Activated naive CD4-positive, alpha-beta T cell treated with anti-CD3 and anti-CD28 coated beads, Interleukin-2, amount 50 U/mL, for 16 hours (primary cell): Measurements from ENCODE around the gene METTL8.
"Not testable (repeated sequence)": the region's sequence is repeated elsewhere in the genome, so short reads cannot be mapped to it uniquely, and the experiment has no call there.

ENCODE experiments used
- DNase-seq: peaks from one replicate; pipeline ENCODE4 v3.0.0-alpha.2; 2020

Gene METTL8

DNA sequence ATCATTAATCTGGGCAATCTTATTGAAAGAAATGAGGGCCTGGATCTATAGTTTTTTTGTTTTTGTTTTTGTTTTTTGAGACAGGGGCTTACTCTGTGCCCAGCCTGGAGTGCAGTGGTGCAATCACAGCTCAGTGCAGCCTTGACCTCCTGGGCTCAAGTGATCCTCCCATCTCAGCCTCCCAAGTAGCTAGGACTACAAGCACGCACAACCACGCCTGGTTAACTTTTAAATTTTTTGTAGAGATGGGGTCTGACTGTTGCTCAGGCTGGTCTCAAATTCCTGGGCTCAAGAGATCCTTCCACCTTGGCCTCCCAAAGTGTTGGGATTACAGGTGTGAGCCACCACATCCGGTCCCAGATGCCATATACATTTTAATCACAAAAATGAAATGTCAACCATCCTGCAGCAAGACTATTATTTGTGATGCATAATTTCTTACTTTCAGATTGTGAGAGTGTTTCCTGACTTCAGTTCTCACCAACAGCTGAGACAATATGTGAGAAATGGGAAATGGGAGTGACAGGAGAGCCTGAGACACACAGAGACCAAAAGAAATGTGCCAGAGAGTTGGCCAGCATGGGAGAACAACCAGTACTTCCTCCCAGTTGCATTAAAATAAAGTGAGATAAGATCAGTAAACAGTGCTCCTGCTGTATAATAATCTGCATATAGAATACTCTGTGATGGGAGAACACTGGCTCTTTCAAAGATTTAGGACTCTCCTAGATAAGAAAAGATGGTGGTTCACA is 87.6 kb downstream of the METTL8 start:
- no peak for DNase-seq

DNA sequence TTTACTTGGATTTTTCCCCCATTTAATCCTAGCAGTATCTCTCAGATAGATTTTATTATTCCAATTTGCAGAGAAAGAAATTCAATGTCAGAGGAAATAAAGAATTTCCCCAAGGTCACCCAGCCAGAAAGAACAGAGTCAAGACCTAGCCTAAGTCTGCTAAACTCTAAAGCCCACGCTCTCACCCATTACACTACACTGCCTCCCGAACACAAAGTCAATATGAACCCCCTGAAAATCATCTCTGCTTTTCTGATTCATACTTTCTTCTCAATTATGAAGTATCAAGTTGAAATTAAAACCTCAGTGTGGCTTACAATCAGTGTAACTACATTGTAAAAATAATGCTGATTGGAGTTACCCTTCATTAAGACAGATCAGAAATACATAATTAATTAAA is 89.6 kb downstream of the METTL8 start:
- no peak for DNase-seq

DNA sequence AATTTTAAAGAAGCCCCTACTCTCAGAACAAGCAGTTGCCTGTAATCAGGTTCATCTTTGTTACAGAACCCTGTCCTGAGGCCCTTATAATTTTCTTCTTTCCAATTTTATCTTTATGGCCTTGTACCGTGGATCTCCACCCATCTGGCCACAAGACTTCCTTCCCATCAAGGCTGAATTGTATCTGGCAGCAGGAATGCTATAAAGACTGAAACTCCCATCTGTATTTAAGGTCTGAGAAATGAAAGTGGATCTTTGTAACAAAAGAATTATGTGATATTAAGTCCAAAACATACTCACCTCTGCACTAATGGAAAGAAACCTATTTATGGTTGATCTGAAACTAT is 91.8 kb downstream of the METTL8 start:
- no peak for DNase-seq

DNA sequence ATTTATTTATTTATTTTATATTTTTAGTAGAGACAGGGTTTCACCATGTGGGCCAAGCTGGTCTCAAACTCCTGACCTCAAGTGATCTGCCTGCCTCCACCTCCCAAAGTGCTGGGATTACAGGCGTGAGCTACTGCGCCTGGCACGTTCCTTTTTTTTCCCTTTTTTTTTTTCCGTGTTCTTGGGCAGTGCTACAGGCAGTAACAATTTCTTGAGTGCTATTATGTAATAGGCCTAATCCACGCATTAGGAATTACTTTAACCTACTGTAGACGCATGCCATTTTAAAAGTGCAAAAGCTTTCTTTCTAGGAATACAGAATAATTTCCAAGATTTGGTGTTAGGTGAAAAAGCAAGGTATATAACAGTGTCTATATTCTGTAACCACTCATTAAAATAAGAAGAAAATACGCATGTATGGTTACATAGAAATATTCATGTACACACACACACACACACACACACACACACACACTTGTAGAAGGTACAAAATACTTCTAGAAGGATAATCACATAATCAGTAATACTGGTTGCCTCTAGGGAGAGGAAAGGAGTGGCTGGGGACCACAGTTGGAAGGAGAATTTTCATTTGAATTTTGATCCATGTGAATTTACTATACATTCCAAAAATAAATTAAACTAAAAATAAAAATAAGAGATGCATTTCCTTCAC is 92.3 kb downstream of the METTL8 start:
- no peak for DNase-seq

DNA sequence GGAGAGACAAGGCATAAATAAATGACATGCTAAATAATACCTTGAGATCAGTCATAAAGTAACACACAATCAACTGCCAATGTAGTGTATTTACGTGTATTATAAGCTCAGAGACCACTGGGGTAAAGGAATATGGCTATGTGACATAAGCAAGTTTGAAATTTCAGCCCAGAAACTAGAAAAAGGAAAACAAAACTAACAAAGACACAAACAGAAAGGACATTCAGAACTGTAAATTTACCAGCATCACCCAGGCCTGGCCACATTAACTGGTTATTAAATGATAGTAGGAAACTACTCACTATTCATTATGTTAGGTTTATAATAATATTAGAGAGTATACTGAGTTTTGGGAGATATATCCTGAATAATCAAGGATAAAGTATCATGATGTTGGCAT is 98.8 kb downstream of the METTL8 start:
- no peak for DNase-seq

DNA sequence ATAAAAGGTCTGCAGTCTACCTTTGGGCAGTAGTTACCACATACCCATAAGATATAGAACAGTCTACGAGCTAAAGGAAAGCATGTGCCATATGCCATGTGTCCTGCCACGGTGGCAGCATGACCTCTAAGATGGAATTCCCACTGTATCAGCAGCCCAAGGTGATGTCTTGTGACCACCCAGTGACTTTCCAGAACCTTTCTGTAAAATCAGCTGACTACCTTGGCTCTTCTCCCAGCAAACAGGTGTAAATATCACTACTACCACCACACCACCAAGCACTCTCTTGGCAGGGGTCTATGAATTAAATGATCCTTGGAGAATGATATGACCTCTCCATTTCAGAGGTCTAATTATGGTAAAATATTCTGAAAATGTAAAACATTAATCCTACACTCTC is 99.6 kb downstream of the METTL8 start:
- DNase-seq = no peak

DNA sequence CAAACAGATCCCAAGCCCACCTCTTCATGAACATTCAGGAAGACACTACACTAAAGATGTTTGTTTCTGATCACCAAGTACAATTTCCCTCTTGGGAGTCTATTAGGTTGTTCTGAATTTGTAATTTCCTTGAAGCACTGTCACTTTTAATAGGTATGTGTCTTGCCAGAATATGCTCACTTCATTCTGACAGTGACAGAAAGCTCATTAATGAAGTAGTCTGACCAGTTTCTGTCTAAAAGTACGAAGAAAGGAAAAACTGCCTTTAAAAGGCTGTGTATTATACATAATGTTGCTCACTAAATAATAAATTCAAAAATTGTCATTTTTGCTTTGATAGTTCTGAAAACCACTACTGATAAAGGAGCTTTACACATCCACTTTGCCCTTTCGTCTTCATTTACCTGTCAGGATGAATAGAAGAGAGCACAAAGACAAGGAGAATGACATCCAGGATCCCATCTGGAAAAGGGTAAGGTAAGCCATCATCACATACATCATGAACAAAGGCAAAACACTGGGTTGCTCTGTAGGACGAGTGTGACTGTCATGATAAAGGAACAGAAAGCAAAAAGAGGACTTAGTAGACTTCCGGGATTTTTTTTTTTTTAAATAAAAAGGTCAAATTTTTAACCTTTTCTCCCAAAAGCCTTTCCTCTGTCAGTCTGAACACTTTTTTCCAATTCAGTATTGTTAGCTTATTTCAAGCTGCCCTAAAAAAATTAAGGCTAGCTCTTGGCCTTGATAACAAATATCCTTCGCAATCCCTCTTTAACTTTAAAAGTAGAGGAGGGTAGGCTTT is 103.4 kb downstream of the METTL8 start:
- DNase-seq = no peak

DNA sequence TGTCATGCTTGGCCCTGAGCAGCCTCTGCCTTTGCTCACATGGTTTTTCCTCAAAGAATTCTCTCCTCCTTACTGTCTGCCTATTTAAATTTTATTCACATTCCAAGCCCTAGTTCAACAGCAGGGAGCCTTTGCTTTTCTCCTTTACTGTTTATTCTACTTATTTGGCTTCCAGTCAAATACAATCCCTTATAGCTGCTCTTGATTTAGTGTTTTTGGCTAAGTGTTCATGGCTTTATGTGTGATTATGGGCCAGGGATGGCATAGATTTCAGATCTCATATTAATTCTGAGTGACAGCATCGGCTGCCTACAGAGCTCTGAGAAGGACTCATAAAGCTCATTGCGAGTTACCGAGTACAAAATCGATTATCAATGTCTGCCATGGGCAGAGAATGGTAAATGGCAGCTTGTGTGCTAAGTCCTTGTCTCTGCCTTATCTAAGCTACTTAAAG is 106.7 kb downstream of the METTL8 start:
- no peak for DNase-seq

DNA sequence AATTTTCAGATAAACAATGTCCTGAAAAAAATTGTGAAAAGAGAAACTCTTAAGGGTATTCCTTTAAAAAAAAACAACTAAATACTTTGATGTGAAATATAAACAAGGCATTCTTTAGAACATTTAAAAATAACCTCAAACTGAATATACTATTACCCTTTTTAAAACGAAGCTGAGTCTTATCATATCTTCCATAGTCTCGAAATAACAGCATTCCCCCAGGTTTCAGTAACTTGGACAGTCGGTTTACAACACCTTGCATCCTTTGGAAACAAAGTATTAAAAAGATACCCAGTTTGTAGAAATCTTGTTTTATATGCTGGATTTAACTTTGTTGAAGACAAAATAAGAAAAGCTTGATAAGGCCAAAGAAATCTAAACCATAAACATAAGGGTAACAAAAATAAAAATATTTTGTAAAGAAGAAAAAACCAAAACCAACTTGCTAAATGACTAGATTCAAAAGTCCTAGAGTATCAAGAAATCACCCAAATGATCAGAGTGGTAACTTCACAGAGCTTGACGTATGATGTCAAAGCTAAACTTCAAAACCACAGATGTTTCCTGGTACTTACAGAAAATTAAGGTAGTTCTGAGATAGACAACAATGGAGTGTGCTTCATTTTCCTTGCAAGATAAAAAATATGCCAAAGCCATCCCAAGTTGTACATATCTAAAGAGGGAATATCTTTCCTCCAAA is 107.8 kb downstream of the METTL8 start:
- no peak for DNase-seq

DNA sequence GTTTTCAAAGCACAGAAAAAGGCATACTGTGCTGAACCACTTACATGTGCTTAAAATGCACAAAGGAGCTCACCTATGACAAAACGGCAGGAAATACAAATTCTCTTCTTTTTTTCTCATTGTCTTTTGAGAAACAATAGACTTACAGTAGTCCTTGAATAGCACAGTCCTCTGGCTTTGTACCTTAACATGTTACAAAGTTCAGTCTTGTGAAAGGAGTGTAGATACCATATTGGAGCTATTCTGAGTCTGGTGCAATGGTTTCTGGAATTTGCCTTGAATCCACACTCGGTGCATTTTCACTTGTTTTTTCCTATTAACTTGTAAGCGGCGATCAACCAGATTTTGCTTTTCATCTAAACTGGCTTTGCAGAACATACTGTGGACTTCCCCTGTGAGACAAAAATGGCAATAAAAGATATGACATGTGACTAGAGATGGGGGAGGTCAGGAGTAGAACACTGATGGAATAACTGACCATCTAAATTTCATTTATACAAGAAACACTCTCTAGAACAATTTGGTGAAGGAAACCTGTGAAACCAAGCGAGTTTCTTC is 109.7 kb downstream of the METTL8 start:
- DNase-seq = no peak

DNA sequence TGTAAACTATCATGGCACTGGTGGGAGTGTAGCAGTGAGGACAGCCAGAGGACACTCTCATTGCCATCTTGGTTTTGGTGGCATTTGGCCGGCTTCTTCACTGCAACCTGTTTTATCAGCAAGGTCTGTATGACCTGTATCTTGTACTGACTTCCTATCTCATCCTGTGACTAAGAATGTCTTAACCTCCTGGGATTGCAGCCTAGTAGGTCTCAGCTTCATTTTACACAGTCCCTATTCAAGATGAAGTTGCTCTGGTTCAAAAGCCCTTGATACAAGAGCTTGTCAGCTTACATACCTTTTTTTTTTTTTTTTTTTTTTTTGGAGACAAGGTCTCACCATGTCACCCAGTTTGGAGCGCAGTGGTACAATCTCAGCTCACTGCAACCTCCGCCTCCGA is 110.9 kb downstream of the METTL8 start:
- no peak for DNase-seq

DNA sequence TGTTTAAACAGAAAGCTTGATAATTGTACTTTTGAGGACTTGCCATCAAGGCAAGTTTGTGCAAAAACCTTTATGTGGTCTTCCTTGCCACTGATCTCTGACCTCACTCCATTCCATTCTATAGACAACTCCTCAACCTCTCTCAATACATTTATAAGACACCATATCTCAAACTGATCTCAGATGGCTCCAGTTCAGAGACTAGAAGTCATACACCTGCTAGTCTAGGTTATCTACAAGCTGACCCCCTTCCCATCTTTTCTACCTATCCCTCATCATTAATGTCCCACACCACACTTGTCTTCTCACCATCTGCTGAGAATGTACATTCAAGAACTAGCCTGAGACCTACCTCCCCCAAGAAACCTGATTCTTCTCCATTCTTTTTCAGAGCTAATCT is 113.1 kb downstream of the METTL8 start:
- no peak for DNase-seq

DNA sequence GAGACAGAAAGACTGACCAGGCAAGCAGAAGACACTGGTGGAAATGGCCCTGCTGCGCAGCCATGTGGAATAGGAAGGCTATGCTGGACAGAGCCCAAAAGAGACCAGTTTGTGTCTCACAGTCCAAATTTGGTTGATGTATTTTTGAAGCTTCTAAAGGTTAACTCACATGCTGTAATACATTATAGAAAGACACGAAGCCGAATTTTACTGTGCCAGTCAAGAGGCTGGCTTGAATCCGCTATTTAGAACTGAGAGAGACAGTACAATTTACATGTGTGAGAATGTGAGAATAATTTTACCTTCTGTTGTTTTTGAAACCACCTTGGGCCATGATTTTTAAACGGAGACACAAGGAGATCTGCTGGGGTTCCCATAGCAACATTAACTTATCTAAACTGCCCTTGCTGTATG is 113.6 kb downstream of the METTL8 start:
- no peak for DNase-seq

DNA sequence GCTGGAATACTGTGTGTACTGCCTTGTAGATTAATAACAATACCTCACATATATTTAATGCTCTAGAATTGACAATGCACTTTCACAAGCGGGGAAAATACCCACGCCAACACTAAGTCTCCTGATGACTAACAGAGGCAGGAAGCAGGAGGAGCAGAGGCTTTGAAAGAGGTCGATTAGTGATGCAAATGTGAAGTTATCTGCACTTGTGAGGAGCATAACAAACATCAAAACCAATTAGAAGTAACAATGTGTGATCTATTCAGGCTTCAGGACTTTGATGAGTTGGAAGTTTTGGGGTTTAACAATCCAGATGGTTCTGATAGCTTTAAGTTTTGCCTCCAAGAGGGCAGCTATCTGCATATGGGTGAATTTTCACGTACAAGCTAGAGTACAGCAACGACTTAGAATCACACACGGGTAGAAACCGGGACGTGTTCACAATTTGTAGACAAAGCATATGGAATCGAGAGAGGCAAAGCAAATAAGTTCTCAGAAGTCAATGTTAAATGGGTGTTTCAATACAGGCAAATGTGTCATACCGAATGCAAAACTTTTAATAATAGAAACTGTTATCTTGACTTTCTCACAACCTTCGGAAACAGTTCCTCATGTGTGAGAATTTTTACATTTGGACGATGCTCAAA is 114.5 kb downstream of the METTL8 start:
- DNase-seq = peak; percentile 59

DNA sequence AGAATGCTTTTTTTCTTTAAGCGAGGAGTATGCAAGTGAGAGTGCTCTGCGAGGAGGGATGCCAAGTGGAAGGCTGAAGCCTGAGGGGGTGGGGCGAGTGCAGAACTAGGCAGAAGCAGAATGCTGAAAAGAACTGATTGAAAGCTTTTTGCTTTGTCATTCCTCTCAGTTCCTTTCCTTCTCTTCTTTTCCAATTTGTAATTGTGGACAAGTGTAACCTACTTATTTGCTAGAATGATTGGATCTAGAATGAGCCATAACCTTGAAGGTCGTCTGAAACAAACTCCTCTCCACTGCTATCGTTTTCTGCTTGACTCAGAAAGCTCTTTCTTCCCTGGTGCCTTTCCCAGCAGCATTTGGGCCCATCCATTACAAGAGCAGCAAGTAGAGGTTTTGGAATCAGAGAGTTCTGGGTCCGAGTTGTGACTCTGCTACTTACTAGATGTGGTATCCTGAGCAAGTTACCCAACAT is 115.3 kb downstream of the METTL8 start:
- peak; percentile 19 for DNase-seq

DNA sequence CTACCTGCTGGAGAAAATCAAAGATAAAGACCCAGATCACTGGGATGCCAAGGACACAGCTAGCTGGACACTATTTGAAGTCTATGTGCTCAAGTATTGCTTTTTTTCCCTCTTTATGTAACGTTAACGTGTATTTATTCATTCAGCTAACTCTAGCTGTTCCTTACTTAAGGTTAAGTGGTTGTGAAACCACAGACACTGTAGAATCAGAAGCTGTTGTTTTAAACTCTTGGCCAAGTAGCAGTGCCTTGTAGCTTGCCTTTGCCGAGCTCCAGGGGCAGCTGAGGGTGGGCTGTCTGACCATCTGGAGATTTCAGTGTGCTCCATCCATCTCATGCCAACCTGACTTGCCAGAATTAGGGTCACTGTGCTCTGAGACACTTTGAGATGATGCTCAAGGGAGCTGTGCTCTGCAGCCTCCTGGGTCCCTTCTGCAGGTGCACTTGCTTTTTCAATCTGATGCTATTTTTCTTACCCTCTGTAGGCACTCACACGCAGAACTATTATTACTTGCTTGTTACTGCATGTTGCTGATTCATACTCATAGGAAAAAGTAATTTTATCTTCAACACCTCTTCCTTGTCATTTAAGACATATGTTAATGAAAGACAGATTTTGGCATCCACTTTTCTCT is 116.2 kb downstream of the METTL8 start:
- DNase-seq = peak; percentile 23

DNA sequence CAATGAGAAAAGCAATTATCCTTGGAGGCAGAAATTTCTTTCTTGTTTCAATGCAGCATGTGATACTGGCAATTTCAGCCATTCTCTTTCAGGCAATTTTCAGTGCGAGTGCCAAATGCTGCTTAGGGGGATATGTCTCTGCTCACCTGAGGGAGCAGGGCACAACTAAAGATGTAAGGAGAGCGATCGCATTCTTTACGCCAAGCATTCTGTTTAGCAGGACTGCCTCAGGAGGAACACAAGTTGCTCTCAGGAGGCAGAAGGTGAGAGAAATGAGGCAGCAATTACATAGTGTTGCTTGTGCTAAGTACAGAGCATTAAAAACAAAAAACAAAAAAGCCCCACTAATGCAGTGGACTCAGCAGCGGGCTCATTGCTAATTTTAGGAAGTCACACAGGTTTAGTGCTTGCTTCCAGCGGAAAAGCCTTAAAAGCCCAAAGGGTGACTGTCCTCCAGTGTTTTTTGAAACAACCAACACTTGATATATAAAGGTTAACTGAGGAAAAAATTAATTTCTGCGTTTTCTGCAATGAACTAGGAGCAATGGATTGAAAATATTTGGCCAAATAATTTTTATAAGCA is 116.9 kb downstream of the METTL8 start:
- DNase-seq = no peak

DNA sequence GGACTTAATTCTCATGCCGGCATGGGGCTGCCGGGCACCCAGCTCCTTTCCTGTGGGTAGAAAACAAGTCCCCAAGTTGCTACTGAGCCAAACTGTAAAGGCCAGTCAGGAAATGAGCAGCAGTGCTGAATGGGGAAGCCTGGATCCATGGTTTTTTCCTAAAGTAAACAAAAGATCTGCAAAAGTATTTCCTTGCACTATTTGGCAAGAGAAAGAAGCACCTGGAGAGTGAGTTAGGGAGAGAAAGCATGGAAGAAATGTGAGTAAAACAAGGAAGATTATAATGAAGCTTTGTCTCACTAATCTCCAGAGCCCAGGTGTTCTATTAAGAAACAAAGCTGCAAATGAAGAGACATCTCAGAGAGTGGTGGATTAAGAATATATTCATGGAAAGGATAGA is 117.6 kb downstream of the METTL8 start:
- no peak for DNase-seq

DNA sequence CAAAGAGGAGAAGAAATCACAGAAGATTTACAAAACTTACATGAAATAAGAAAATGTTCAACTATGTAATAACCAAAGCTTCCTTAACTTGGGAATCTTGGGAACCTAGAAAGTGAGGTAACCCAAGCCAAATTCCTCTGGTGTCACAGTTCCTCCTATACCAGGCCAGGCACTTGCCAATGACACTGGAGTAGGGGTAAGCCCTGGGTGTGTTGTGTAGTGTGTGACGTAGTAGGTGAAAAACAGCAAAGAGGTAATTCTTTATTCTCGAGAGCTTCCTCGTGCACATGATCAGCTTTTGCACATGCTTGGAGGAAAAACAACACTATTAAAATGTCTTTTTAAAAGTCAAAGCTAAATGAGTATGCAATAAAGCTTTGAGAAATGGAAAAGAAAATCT is 118.0 kb downstream of the METTL8 start:
- DNase-seq = no peak

DNA sequence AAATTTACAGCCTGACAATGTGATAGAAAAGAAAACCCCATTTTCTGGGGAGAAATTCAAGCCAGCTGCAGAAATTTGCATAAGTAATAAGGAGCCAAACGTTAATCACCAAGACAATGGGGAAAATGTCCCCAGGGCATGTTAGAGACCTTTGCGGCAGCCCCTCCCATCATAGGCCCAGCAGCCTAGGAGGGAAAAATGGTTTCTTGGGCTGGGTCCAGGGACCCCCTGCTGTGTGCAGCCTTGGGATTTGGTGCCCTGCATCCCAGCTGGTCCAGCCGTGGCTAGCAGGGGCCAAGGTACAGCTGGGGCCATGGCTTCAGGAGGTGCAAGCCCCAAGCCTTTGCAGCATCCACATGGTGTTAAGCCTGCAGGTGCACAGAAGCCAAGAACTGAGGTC is 121.6 kb downstream of the METTL8 start:
- not testable (repeated sequence) for DNase-seq

DNA sequence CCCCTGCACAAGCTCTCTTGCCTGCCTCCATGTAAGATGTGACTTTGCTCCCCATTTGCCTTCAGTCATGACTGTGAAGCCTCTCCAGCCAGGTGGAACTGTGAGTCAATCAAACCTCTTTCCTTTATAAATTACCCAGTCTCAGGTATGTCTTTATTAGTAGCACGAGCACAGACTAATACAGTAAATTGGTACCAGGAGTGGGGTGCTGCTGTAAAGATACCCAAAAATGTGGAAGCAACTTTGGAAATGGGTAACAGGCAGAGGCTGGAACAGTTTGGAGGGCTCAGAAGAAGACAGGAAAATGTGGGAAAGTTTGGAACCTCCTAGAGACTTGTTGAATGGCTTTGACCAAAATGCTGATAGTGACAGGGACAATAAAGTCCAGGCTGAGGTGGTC is 122.2 kb downstream of the METTL8 start:
- DNase-seq = not testable (repeated sequence)
